Keratinocyte (primary cell): ENCODE measurements around the gene KYNU. TPM values are rescaled to one million over a fixed set of nuclear protein-coding genes. Genes with fewer than 3 reads are reported as not detected.
A peak's percentile ranks its signal among the peaks of the same experiment; 100 is the strongest.

Experiments used
- DNase-seq: peaks from one replicate; pipeline ENCODE4 v3.0.0-alpha.2; 2011; ENCODE audit warnings: low read depth, missing footprints, low spot score
- FAIRE-seq: peaks from 2 replicates; lab custom pipeline; 2011; peaks lifted over from hg19 to GRCh38; lab: Jason Lieb, UNC
- H2AFZ ChIP-seq: 2 replicates; pipeline ENCODE4 v1.6.0; 2012; ENCODE audit warnings: low read length, control low read depth, inconsistent platforms; ENCODE audit not compliant: control insufficient read depth
- H3K27ac ChIP-seq: 2 replicates; pipeline ENCODE4 v1.5.1; 2011; ENCODE audit warnings: low read length; ENCODE audit not compliant: control insufficient read depth, insufficient read depth
- H3K27me3 ChIP-seq: 3 replicates; pipeline ENCODE4 v1.6.0; 2011; ENCODE audit warnings: low read length; ENCODE audit not compliant: control insufficient read depth, insufficient read depth; ENCODE audit errors: extremely low read depth
- H3K36me3 ChIP-seq, 2 experiments: 2 replicates in 1 of 2; 3 replicates in 1 of 2; pipeline ENCODE4 v1.5.1; 2011; ENCODE audit warnings: low read length in 2 of 2, mild to moderate bottlenecking in 1 of 2; ENCODE audit not compliant: control insufficient read depth in 2 of 2, insufficient read depth in 2 of 2; ENCODE audit errors: extremely low read depth in 1 of 2
- H3K4me1 ChIP-seq: 3 replicates; pipeline ENCODE4 v1.5.1; 2011; ENCODE audit warnings: low read length; ENCODE audit not compliant: control insufficient read depth, insufficient read depth; ENCODE audit errors: extremely low read depth
- H3K4me2 ChIP-seq: 3 replicates; pipeline ENCODE4 v1.6.0; 2011; ENCODE audit warnings: low read depth, low read length; ENCODE audit not compliant: control insufficient read depth, insufficient read depth; ENCODE audit errors: extremely low read depth
- H3K4me3 ChIP-seq, 3 experiments: fragments of 200-600 bp in 1 of 3; sonication (generic) in 1 of 3; 2 replicates in 2 of 3; 3 replicates in 1 of 3; pipeline ENCODE4 v1.5.1; 2011 to 2016; ENCODE audit warnings: low read length in 3 of 3, mild to moderate bottlenecking in 3 of 3, control low read depth in 2 of 3, inconsistent platforms in 1 of 3, low read depth in 1 of 3, mixed read lengths in 1 of 3, mixed run types in 1 of 3, moderate library complexity in 1 of 3; ENCODE audit not compliant: control insufficient read depth in 2 of 3, insufficient read depth in 2 of 3; ENCODE audit errors: extremely low read depth in 1 of 3
- H3K79me2 ChIP-seq: 2 replicates; pipeline ENCODE4 v1.6.0; 2012; ENCODE audit warnings: low read length; ENCODE audit not compliant: control insufficient read depth, insufficient read depth
- H3K9ac ChIP-seq: 3 replicates; pipeline ENCODE4 v1.6.0; 2011; ENCODE audit warnings: low read length; ENCODE audit not compliant: control insufficient read depth, insufficient read depth; ENCODE audit errors: extremely low read depth
- H3K9me1 ChIP-seq: 3 replicates; pipeline ENCODE4 v1.6.0; 2011; ENCODE audit warnings: low read length; ENCODE audit not compliant: control insufficient read depth, insufficient read depth; ENCODE audit errors: extremely low read depth
- H3K9me3 ChIP-seq: 2 replicates; pipeline ENCODE4 v1.5.1; 2012; ENCODE audit warnings: low read depth, low read length; ENCODE audit not compliant: control insufficient read depth
- H4K20me1 ChIP-seq: 3 replicates; pipeline ENCODE4 v1.6.0; 2011; ENCODE audit warnings: low read length; ENCODE audit not compliant: control insufficient read depth, insufficient read depth; ENCODE audit errors: extremely low read depth
- CTCF ChIP-seq, 3 experiments: IDR thresholded peaks in 1 of 3; conservative IDR thresholded peaks in 1 of 3; optimal IDR thresholded peaks in 1 of 3; 2 replicates in 2 of 3; 3 replicates in 1 of 3; pipeline versions ENCODE3 to v1.5.1; 2011; ENCODE audit warnings: low read length in 3 of 3, mild to moderate bottlenecking in 3 of 3, moderate library complexity in 2 of 3, control low read depth in 1 of 3, inconsistent platforms in 1 of 3; ENCODE audit not compliant: insufficient read depth in 2 of 3; ENCODE audit errors: extremely low read depth in 1 of 3
- EZH2 ChIP-seq: IDR thresholded peaks from one replicate; pipeline ENCODE4 v1.6.1; 2012; ENCODE audit warnings: inconsistent platforms, mild to moderate bottlenecking, low read length, moderate library complexity
- dilution Hi-C: fragments of 300-500 bp; cut with MboI; formaldehyde crosslinking; loops from one replicate; pipeline ENCODE4 v1.7.0; 2020; ENCODE audit warnings: low sequenced_read_pairs; ENCODE audit not compliant: extremely low pct_ligation_motif_present
- polyA plus RNA-seq, 5 experiments: library from polyadenylated mRNA; depleted of rRNA in 3 of 5; stranded (reverse) in 3 of 5; stranded (forward) in 1 of 5; unstranded in 1 of 5; fragments of >200 nt; gene quantifications; 1 replicate in 1 of 5; 2 replicates in 3 of 5; 3 replicates in 1 of 5; pipeline versions ENCODE4 v1.2.1 to v1.2.3, GENCODE V29; 2011 to 2012; ENCODE audit warnings: missing spikeins in 2 of 5, low read depth in 1 of 5, low replicate concordance in 1 of 5

KYNU gene
- polyA plus RNA-seq, 1 donor (not counting 4 experiments of a cell fraction or from before 2014, with no cell fraction given), result 3.9 TPM

GRCh38 chr2:142848023-142848606 is 29.3 kb upstream of the KYNU start:
- H2AFZ ChIP-seq, result no peak overlapping the region
- H3K4me2 ChIP-seq, result no peak overlapping the region
- H3K9me1 ChIP-seq, result no peaks in the 10 kb centered on the region
- dilution Hi-C loops, result no loop called here
- no peak overlapping the region for H3K27ac ChIP-seq
- FAIRE-seq, result no peak
- no peaks in the 10 kb centered on the region for H3K36me3 ChIP-seq
- no peaks in the 10 kb centered on the region for H3K9me3 ChIP-seq
- no peak overlapping the region for H3K9ac ChIP-seq
- no peaks in the 10 kb centered on the region for H3K27me3 ChIP-seq
- H3K4me3 ChIP-seq, result no peak overlapping the region
- no peak for TF ChIP-seq EZH2
- no peak for TF ChIP-seq CTCF (optimal IDR thresholded peaks at IDR 0.05 in 1 of 3, IDR thresholded peaks at IDR 0.05 in 1 of 3, conservative IDR thresholded peaks at IDR 0.05 in 1 of 3; ENCODE audit: extremely low read depth in 1 of 3, insufficient read depth in 2 of 3, low read length in 3 of 3)
- H4K20me1 ChIP-seq, result no peaks in the 10 kb centered on the region
- H3K79me2 ChIP-seq, result no peaks in the 10 kb centered on the region
- DNase-seq, result no peak
- H3K4me1 ChIP-seq, result peaks cover 7% of the 10 kb centered on the region

GRCh38 chr2:142849820-142850219 is 27.6 kb upstream of the KYNU start:
- no peaks in the 10 kb centered on the region for H3K36me3 ChIP-seq
- no peaks in the 10 kb centered on the region for H3K79me2 ChIP-seq
- H2AFZ ChIP-seq, result no peak overlapping the region
- peaks cover 7% of the 10 kb centered on the region for H3K4me1 ChIP-seq
- H3K4me2 ChIP-seq, result no peak overlapping the region
- no peak overlapping the region for H3K4me3 ChIP-seq
- TF ChIP-seq EZH2 (no peak), CTCF (optimal IDR thresholded peaks at IDR 0.05 in 1 of 3, IDR thresholded peaks at IDR 0.05 in 1 of 3, conservative IDR thresholded peaks at IDR 0.05 in 1 of 3; ENCODE audit: extremely low read depth in 1 of 3, insufficient read depth in 2 of 3, low read length in 3 of 3) (no peak)
- no peak overlapping the region for H3K9ac ChIP-seq
- no peaks in the 10 kb centered on the region for H3K9me3 ChIP-seq
- no peaks in the 10 kb centered on the region for H3K9me1 ChIP-seq
- no peaks in the 10 kb centered on the region for H3K27me3 ChIP-seq
- FAIRE-seq (peak; percentile 61), DNase-seq (no peak)
- H3K27ac ChIP-seq, result no peak overlapping the region
- dilution Hi-C loops, result no loop called here
- no peaks in the 10 kb centered on the region for H4K20me1 ChIP-seq
